CD4-positive, CD25-positive, alpha-beta regulatory T cell (primary cell): ENCODE data around the gene GALNT7. TPM values are rescaled to one million over a fixed set of nuclear protein-coding genes. Genes with fewer than 3 reads are reported as not detected.
"Not testable (repeated sequence)": the region's sequence is repeated elsewhere in the genome, so short reads cannot be mapped to it uniquely, and the experiment has no call there.

ENCODE experiments used
- ATAC-seq, 2 donors: fragments of 150-1000 bp; cut with Tn5 transposase; one replicate each; pipeline ENCODE4 v1.10.0; 2021; ENCODE audit warnings: low read depth in 2 of 2, moderate number of reproducible peaks in 2 of 2, moderate library complexity in 1 of 2
- DNase-seq, 3 donors: peaks; one replicate each; pipeline versions ENCODE4 v3.0.0 to v3.0.0-alpha.2; 2012 to 2022; ENCODE audit warnings: mixed read lengths in 1 of 3
- H3K27ac ChIP-seq: one replicate; pipeline ENCODE4 v1.7.0; 2013; ENCODE audit warnings: mild to moderate bottlenecking, low read length; ENCODE audit not compliant: insufficient read depth, poor library complexity, severe bottlenecking
- H3K27me3 ChIP-seq: one replicate; pipeline ENCODE4 v1.7.0; 2013; ENCODE audit warnings: low read length; ENCODE audit not compliant: control insufficient read depth, insufficient read depth
- H3K36me3 ChIP-seq: one replicate; pipeline ENCODE4 v1.7.0; 2013; ENCODE audit warnings: mild to moderate bottlenecking, low read length, moderate library complexity; ENCODE audit not compliant: control insufficient read depth, insufficient read depth
- H3K4me1 ChIP-seq: 2 replicates; pipeline ENCODE4 v1.7.0; 2013; ENCODE audit warnings: mild to moderate bottlenecking, low read length; ENCODE audit not compliant: insufficient read depth, control insufficient read depth, poor library complexity, severe bottlenecking
- H3K4me3 ChIP-seq: one replicate; pipeline ENCODE4 v1.7.0; 2013; ENCODE audit warnings: low read depth, mild to moderate bottlenecking, low read length, moderate library complexity
- H3K9me3 ChIP-seq, 2 experiments: 1 replicate in 1 of 2; 2 replicates in 1 of 2; pipeline ENCODE4 v1.7.0; 2013; ENCODE audit warnings: low read length in 2 of 2, mild to moderate bottlenecking in 1 of 2, moderate library complexity in 1 of 2; ENCODE audit not compliant: control insufficient read depth in 2 of 2
- H3K27ac Mint-ChIP-seq, 3 donors: one replicate each; pipeline ENCODE4 v1.8.0; 2020 to 2022; ENCODE audit warnings: mild to moderate bottlenecking in 3 of 3, mixed read lengths in 3 of 3, moderate library complexity in 2 of 3
- H3K27me3 Mint-ChIP-seq: one replicate; pipeline ENCODE4 v1.8.0; 2022; ENCODE audit warnings: mild to moderate bottlenecking, mixed read lengths
- H3K36me3 Mint-ChIP-seq: one replicate; pipeline ENCODE4 v1.8.0; 2020; ENCODE audit warnings: mixed read lengths
- H3K4me1 Mint-ChIP-seq, 4 donors: one replicate each; pipeline ENCODE4 v1.8.0; 2020 to 2022; ENCODE audit warnings: mixed read lengths in 4 of 4, mild to moderate bottlenecking in 1 of 4
- H3K4me3 Mint-ChIP-seq, 4 donors: one replicate each; pipeline ENCODE4 v1.8.0; 2020 to 2022; ENCODE audit warnings: mild to moderate bottlenecking in 4 of 4, mixed read lengths in 4 of 4, moderate library complexity in 3 of 4
- H3K9me3 Mint-ChIP-seq, 7 donors: one replicate each; pipeline ENCODE4 v1.8.0; 2020 to 2022; ENCODE audit warnings: mixed read lengths in 7 of 7, mild to moderate bottlenecking in 3 of 7, moderate library complexity in 2 of 7
- polyA plus RNA-seq, 4 donors: library from polyadenylated mRNA; unstranded; fragments of 300-500 nt; fragmentation: Illumina TruSeq; gene quantifications; one replicate each; pipeline ENCODE4 v1.2.3, GENCODE V29; 2021
- total RNA-seq: library from RNA; stranded (reverse); gene quantifications from one replicate; pipeline ENCODE4 v1.2.3, GENCODE V29; 2022

Gene GALNT7
- total and polyA plus RNA-seq, 5 donors from 2014 or later = 13.0 to 19.5 (median 14.9) TPM

DNA sequence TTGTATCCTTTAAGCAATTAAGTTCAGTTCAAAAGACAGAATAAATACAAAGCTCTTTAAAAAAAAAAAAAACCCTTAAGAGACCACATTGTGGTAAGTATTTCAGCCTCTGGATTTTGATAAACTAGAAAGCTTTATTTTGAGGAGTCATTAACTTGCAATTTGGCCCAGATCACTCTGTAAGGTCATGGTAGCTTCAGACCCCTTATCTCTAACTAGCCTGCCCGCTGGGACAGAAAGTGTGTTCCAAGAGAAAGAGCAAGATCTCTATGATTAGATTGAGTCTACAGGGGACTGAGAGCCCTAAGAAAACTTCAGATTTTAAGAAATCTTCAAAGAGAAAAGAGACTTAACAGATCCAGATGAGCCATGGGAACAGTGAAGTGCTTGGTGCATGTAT lies 45.6 kb downstream of the GALNT7 start:
- no peak overlapping the region for H3K4me3 Mint-ChIP-seq
- H3K27me3 ChIP-seq = no peaks in the 10 kb centered on the region
- peaks cover 21 to 48% (median 40%) of the 10 kb centered on the region in 4 donors for H3K4me1 Mint-ChIP-seq
- no peaks in the 10 kb centered on the region for H3K27me3 Mint-ChIP-seq
- no peak overlapping the region for H3K27ac ChIP-seq
- H3K9me3 ChIP-seq = no peaks in the 10 kb centered on the region
- peaks cover 0 to 2% (median 0%) of the 10 kb centered on the region in 7 donors for H3K9me3 Mint-ChIP-seq
- peaks cover 11% of the 10 kb centered on the region for H3K36me3 Mint-ChIP-seq
- ATAC-seq (no peak), DNase-seq (no peak)
- H3K36me3 ChIP-seq = no peaks in the 10 kb centered on the region
- peaks cover 3% of the 10 kb centered on the region for H3K4me1 ChIP-seq
- H3K4me3 ChIP-seq = no peak overlapping the region
- no peak overlapping the region for H3K27ac Mint-ChIP-seq

DNA sequence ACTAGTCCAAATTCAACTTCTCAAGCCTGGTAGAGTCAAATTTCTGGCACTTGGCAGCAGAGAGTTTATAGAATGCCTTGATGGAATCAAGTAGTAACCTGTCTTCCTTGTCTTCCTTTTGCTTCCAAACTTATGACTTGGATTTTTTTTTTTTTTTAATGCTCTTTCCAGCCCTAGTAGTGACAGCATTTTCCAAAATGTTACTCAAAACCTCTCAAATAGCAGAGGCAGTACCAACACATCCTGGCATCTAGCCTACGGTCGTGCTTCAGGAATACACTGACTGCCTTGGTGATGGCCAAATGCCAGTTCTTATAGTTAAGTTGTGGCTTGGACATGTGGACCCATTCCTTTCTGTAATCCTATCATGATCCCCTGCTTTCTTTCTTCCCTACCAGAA lies 46.0 kb downstream of the GALNT7 start:
- H3K36me3 Mint-ChIP-seq = peaks cover 7% of the 10 kb centered on the region
- H3K4me1 Mint-ChIP-seq = peaks cover 22 to 48% (median 39%) of the 10 kb centered on the region in 4 donors
- Histone ChIP-seq H3K4me3 (no peak overlapping the region), H3K9me3 (no peaks in the 10 kb centered on the region), H3K36me3 (no peaks in the 10 kb centered on the region), H3K27ac (no peak overlapping the region), H3K27me3 (no peaks in the 10 kb centered on the region), H3K4me1 (peaks cover 3% of the 10 kb centered on the region)
- DNase-seq (no peak), ATAC-seq (no peak)
- no peak overlapping the region for H3K27ac Mint-ChIP-seq
- no peaks in the 10 kb centered on the region for H3K27me3 Mint-ChIP-seq
- peaks cover 0 to 3% (median 0%) of the 10 kb centered on the region in 7 donors for H3K9me3 Mint-ChIP-seq
- no peak overlapping the region for H3K4me3 Mint-ChIP-seq

DNA sequence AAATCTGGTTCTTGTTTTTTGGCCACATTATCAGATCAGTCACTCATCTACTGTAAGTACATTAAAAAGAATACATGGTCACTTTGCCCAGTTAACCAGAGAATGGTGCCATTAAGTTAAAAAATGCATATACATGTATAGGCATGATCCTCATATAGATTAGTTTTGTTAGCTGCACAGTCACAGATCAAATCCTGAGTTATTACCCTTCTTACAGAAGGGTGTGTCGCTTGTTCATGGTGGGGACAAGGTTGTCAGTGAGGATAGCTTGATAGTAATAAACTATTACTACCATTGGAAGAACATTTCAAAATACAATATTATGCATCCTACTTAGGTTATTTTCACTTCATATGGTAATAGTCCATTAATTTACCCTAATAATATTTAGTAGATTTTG lies 48.5 kb downstream of the GALNT7 start:
- Histone ChIP-seq H3K27ac (no peak overlapping the region), H3K27me3 (no peaks in the 10 kb centered on the region), H3K9me3 (no peaks in the 10 kb centered on the region), H3K36me3 (no peaks in the 10 kb centered on the region), H3K4me1 (peaks cover 3% of the 10 kb centered on the region), H3K4me3 (no peak overlapping the region)
- no peaks in the 10 kb centered on the region for H3K27me3 Mint-ChIP-seq
- no peak overlapping the region for H3K27ac Mint-ChIP-seq
- H3K4me3 Mint-ChIP-seq = no peak overlapping the region
- peaks cover 0 to 4% (median 0%) of the 10 kb centered on the region in 7 donors for H3K9me3 Mint-ChIP-seq
- no peak for DNase-seq
- no peak for ATAC-seq
- no peaks in the 10 kb centered on the region for H3K36me3 Mint-ChIP-seq
- H3K4me1 Mint-ChIP-seq = peaks cover 25 to 55% (median 37%) of the 10 kb centered on the region in 4 donors

DNA sequence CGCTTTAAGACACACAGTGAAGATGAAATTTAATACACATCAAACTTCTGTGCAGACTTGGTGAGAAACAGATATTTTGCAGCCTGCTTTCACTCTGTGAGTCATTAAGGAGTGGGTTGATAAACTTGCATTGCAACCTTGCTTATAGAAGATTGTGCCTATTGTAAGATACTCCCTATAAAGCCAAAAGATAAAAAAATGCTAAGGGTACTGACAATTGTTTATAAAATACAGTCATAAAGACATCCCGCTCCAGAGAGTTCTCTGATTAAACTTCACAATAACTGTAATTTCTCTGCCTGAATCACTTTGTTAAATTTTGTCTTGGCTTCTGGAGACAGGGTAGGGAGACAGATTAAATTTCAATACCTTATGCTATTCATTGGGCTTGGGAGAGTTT lies 49.1 kb downstream of the GALNT7 start:
- H3K36me3 ChIP-seq = no peaks in the 10 kb centered on the region
- H3K4me1 ChIP-seq = peaks cover 3% of the 10 kb centered on the region
- no peak overlapping the region for H3K27ac ChIP-seq
- Mint-ChIP-seq H3K9me3 (peaks cover 0 to 4% (median 0%) of the 10 kb centered on the region in 7 donors), H3K36me3 (no peaks in the 10 kb centered on the region), H3K27me3 (no peaks in the 10 kb centered on the region), H3K27ac (peak overlapping the region in 1 of 3 donors; percentile 20), H3K4me1 (peaks cover 25 to 51% (median 38%) of the 10 kb centered on the region in 4 donors), H3K4me3 (no peak overlapping the region)
- no peak for ATAC-seq
- H3K27me3 ChIP-seq = no peaks in the 10 kb centered on the region
- H3K4me3 ChIP-seq = no peak overlapping the region
- H3K9me3 ChIP-seq = no peaks in the 10 kb centered on the region
- DNase-seq = no peak

DNA sequence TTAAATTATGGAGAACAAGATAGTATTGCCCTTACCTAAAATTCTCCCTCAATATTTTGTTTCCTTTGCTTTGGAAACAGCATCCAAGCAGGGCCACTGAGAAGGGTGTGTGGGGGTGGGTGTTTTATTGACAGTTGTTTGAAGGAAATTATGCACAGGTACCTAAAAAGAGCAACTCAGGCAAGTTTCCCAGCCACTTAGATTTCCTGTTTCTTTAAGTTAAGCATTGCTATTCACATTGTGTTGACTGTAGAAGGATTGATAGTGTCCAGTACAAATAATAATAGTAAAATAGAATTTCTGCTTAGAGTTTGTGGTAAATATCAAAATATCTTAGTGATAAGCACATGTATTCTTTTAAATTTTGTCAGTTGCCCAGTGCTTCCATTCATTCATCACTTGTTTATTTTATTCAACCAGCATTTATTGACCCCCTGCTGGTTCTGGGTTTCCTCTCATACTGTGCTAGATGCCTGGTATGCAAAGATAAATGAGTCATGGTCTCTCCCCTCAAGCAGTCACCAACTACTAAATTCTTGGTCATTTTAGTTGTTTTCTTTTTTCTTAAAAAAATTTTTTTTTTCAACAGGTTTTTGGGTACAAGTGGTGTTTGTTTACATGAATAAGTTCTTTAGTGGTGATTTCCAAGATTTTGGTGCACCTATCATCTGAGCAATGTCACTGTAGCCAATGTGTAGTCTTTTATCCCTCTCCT lies 50.0 kb downstream of the GALNT7 start:
- DNase-seq (no peak), ATAC-seq (no peak)
- Mint-ChIP-seq H3K9me3 (peaks cover 0 to 4% (median 0%) of the 10 kb centered on the region in 7 donors), H3K36me3 (no peaks in the 10 kb centered on the region), H3K4me3 (no peak overlapping the region), H3K27me3 (no peaks in the 10 kb centered on the region), H3K4me1 (peaks cover 25 to 48% (median 36%) of the 10 kb centered on the region in 4 donors), H3K27ac (no peak overlapping the region)
- H3K4me1 ChIP-seq = peaks cover 3% of the 10 kb centered on the region
- no peaks in the 10 kb centered on the region for H3K27me3 ChIP-seq
- H3K27ac ChIP-seq = no peak overlapping the region
- H3K36me3 ChIP-seq = no peaks in the 10 kb centered on the region
- no peaks in the 10 kb centered on the region for H3K9me3 ChIP-seq
- no peak overlapping the region for H3K4me3 ChIP-seq

DNA sequence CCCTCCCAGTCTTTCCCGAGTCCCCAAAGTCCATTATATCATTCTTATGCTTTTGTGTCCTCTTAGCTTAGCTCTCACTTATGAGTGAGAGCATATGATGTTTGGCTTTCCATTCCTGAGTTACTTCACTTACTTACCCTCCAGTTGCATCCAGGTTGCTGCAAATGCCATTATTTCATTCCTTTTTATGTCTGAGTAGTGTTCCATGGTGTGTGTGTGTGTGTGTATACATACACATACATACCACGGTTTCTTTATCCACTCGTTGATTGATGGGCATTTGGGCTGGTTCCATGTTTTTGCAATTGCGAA lies 50.5 kb downstream of the GALNT7 start:
- H3K27me3 Mint-ChIP-seq, H3K9me3 Mint-ChIP-seq, ATAC-seq, DNase-seq, H3K4me3 ChIP-seq, H3K27ac ChIP-seq, H3K36me3 Mint-ChIP-seq, H3K27me3 ChIP-seq, H3K27ac Mint-ChIP-seq, H3K36me3 ChIP-seq, H3K9me3 ChIP-seq, H3K4me1 ChIP-seq, H3K4me3 Mint-ChIP-seq: not testable (repeated sequence)
- peaks cover 25 to 44% (median 36%) of the 10 kb centered on the region in 4 donors for H3K4me1 Mint-ChIP-seq

DNA sequence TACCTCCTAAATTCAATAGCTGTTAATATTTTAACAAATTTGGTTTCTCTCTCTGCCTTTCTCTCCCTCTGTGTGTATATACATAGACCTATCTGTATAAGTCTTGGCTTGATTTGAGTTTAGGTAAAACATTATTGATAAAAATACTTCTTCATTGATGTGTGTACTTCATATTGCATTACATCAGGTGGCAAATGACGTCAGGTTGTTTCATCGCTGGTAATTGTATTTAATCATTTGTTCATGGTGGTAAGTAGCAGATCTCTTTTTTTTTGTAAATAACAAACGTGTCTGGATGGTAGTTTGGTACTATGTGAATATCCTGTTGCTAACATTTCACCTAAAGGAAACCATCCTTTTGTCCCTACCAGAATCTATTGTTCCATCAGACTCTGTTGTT lies 55.1 kb downstream of the GALNT7 start:
- Mint-ChIP-seq H3K4me3 (no peak overlapping the region), H3K27ac (no peak overlapping the region), H3K9me3 (peaks cover 0 to 4% (median 0%) of the 10 kb centered on the region in 7 donors), H3K36me3 (peaks cover 6% of the 10 kb centered on the region), H3K4me1 (peaks cover 11 to 26% (median 20%) of the 10 kb centered on the region in 4 donors), H3K27me3 (no peaks in the 10 kb centered on the region)
- Histone ChIP-seq H3K36me3 (no peaks in the 10 kb centered on the region), H3K4me3 (no peak overlapping the region), H3K4me1 (peaks cover under 1% of the 10 kb centered on the region), H3K27me3 (no peaks in the 10 kb centered on the region), H3K9me3 (no peaks in the 10 kb centered on the region), H3K27ac (no peak overlapping the region)
- DNase-seq (no peak), ATAC-seq (no peak)

DNA sequence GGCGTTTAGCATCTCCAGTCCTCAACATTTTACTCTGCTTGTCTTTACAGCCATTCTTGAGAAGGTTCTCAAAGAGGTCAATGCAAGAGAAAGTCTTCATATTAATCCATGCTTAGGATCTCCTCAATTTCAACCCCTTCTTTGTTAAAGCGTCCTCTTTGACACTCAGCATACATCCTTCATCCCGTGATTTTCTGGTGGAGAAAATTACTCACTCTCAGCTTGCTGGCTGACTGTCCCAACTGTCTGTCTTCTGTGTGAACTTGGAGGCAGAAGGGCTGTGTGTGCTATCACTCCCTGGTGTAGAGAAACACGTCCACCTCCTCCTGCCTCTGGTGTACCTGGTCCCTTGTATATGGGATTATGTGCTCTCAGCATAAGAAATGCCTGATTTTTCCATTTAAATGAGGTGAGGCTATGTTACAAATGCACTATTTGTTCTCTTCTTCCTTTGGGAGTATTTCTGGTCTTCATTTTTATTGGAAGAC lies 57.8 kb downstream of the GALNT7 start:
- ATAC-seq (no peak), DNase-seq (no peak)
- no peaks in the 10 kb centered on the region for H3K27me3 ChIP-seq
- no peak overlapping the region for H3K27ac ChIP-seq
- H3K4me3 ChIP-seq = no peak overlapping the region
- H3K27ac Mint-ChIP-seq = peak overlapping the region in 1 of 3 donors; percentile 25
- no peaks in the 10 kb centered on the region for H3K9me3 ChIP-seq
- H3K36me3 Mint-ChIP-seq = peaks cover 6% of the 10 kb centered on the region
- peaks cover 6 to 22% (median 13%) of the 10 kb centered on the region in 4 donors for H3K4me1 Mint-ChIP-seq
- H3K9me3 Mint-ChIP-seq = no peaks in the 10 kb centered on the region
- no peak overlapping the region for H3K4me3 Mint-ChIP-seq
- H3K36me3 ChIP-seq = no peaks in the 10 kb centered on the region
- H3K4me1 ChIP-seq = no peaks in the 10 kb centered on the region
- H3K27me3 Mint-ChIP-seq = no peaks in the 10 kb centered on the region
